Ishikawa (cell line): Measurements from ENCODE around the gene CMAS.

Source experiments
- EP300 ChIP-seq: IDR thresholded peaks from 2 replicates; pipeline ENCODE4 v1.6.1; 2012; ENCODE audit warnings: borderline replicate concordance
- FOXM1 ChIP-seq: IDR thresholded peaks from 2 replicates; pipeline ENCODE4 v1.6.1; 2012; ENCODE audit warnings: low read depth, borderline replicate concordance
- TAF1 ChIP-seq: IDR thresholded peaks from 2 replicates; pipeline ENCODE4 v1.6.1; 2012; ENCODE audit warnings: low read depth, mild to moderate bottlenecking
- TEAD4 ChIP-seq: IDR thresholded peaks from 2 replicates; pipeline ENCODE4 v1.6.1; 2012
- YY1 ChIP-seq: IDR thresholded peaks from 2 replicates; pipeline ENCODE4 v1.6.1; 2012; ENCODE audit warnings: low read depth

DNA sequence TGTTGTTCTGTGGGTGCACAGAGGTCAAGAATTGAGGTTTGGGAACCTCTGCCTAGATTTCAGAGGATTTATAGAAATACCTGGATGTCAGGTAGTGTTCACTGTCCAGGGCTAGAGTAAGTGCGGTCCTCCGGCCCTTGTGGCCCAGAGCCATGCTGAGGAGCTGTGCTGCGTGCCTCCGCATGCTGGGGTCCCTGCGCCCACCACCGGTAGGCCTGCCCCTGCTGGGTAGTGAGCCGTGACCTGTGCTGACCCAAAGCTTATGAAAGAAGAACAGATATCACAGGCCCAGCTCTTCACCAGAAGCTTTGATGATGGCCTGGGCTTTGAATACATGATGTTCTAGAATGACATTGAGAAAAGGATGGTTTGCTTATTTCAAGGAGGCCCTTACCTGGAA is 37.8 kb upstream of the CMAS start:
- TF ChIP-seq TAF1 (no peak), EP300 (no peak), FOXM1 (no peak), YY1 (no peak), TEAD4 (no peak)
